Cardiac muscle cell (in vitro differentiated cells and primary cell): ENCODE data around the gene SCAMP5. TPM values are rescaled to one million over a fixed set of nuclear protein-coding genes. Genes with fewer than 3 reads are reported as not detected.

ENCODE experiments used
- DNase-seq, 2 donors: peaks; one replicate each; pipeline versions ENCODE4 v3.0.0 to v3.0.0-alpha.2; 2010 to 2017; ENCODE audit warnings: low read depth in 1 of 2, low spot score in 1 of 2
- H3K27ac ChIP-seq: fragments of 200-600 bp; sonication (generic); 2 replicates; pipeline ENCODE4 v1.5.1; 2016
- H3K27me3 ChIP-seq: fragments of 200-600 bp; sonication (generic); 2 replicates; pipeline ENCODE4 v1.6.0; 2016; ENCODE audit warnings: control low read depth
- H3K36me3 ChIP-seq: fragments of 200-600 bp; sonication (generic); 2 replicates; pipeline ENCODE4 v1.5.1; 2016; ENCODE audit warnings: control low read depth
- H3K4me1 ChIP-seq: fragments of 200-600 bp; sonication (generic); 2 replicates; pipeline ENCODE4 v1.8.1; 2017; ENCODE audit warnings: low read depth, mild to moderate bottlenecking, mixed run types
- H3K4me3 ChIP-seq: fragments of 200-600 bp; sonication (generic); 2 replicates; pipeline ENCODE4 v1.5.1; 2016; ENCODE audit warnings: mild to moderate bottlenecking
- H3K9me3 ChIP-seq: fragments of 200-600 bp; sonication (generic); 2 replicates; pipeline ENCODE4 v1.5.1; 2017; ENCODE audit warnings: low read depth, mild to moderate bottlenecking, control low read depth
- polyA plus RNA-seq: library from polyadenylated mRNA; unstranded; fragments of >200 nt; fragmentation: Nextera tagmentation; extraction: Ambion mirVana; gene quantifications from 2 replicates; pipeline ENCODE4 v1.2.1, GENCODE V29; 2016
- total RNA-seq: library from RNA; depleted of rRNA; stranded (reverse); fragments of >200 nt; gene quantifications from 2 replicates; pipeline ENCODE4 v1.2.3, GENCODE V29; 2016
- TF ChIP-seq, protein P1 (sequence below): IDR thresholded peaks from 2 replicates; pipeline ENCODE4 v1.5.1; 2012; ENCODE audit warnings: low read depth, mild to moderate bottlenecking, low read length

The SCAMP5 gene
- total and polyA plus RNA-seq, 2 experiments from 2014 or later: 3.3 to 5.8 TPM

DNA sequence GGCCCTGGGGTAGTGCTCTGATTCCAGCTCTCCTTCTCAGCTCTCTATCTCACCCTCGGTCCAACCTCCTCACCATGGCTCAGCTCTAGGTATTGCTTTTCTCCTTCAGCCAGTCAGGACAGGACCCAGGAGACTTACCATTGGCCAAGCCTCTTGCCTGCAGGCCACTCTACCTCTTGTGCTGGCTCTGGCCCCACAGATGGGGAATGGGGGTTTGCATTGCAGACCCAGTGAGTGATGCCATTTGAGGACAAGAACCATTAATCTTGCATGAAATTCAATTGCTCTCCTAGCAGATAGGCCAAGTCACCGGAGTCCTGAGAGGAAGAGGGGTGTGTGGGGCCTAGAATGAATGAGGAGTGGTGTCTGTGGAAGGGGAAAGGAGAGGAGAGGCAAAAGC, 32.7 kb upstream of the SCAMP5 start:
- Histone ChIP-seq H3K4me3 (no peak overlapping the region), H3K4me1 (peaks cover 4% of the 10 kb centered on the region), H3K27ac (no peak overlapping the region), H3K27me3 (peaks cover 33% of the 10 kb centered on the region), H3K9me3 (no peaks in the 10 kb centered on the region), H3K36me3 (no peaks in the 10 kb centered on the region)
- TF ChIP-seq, protein P1, sequence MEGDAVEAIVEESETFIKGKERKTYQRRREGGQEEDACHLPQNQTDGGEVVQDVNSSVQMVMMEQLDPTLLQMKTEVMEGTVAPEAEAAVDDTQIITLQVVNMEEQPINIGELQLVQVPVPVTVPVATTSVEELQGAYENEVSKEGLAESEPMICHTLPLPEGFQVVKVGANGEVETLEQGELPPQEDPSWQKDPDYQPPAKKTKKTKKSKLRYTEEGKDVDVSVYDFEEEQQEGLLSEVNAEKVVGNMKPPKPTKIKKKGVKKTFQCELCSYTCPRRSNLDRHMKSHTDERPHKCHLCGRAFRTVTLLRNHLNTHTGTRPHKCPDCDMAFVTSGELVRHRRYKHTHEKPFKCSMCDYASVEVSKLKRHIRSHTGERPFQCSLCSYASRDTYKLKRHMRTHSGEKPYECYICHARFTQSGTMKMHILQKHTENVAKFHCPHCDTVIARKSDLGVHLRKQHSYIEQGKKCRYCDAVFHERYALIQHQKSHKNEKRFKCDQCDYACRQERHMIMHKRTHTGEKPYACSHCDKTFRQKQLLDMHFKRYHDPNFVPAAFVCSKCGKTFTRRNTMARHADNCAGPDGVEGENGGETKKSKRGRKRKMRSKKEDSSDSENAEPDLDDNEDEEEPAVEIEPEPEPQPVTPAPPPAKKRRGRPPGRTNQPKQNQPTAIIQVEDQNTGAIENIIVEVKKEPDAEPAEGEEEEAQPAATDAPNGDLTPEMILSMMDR: no peak
- no peak for DNase-seq

DNA sequence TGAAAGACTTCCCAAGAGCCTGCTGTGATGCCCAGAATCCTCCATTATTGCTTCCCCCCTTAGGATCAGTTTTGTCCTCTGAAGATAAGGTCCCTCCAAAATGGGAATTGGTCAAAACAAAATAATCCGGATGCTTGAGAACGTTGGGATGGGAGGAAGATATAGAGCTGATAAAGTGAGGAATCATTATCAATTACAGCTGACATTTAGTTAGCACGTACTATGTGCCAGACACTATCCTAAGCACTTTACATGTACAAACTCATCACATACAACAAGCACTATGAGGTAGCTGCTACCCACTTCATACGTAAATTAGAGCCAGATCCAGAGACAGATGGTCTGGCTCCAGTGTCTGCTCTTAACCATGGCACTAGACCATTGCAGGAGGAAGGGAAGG, 32.1 kb upstream of the SCAMP5 start:
- no peak for DNase-seq
- Histone ChIP-seq H3K36me3 (no peaks in the 10 kb centered on the region), H3K27ac (no peak overlapping the region), H3K4me3 (no peak overlapping the region), H3K4me1 (peaks cover 1% of the 10 kb centered on the region), H3K9me3 (no peaks in the 10 kb centered on the region), H3K27me3 (peaks cover 28% of the 10 kb centered on the region)
- TF ChIP-seq, protein P1: no peak

- peak in 1 of 2 donors; percentile 51 for DNase-seq
- no peak overlapping the region for H3K27ac ChIP-seq
Measured at GRCh38 chr15:74964794-74965193, 30.6 kb upstream of the SCAMP5 start.

GRCh38 chr15:74967670-74968069, 27.7 kb upstream of the SCAMP5 start:
- Histone ChIP-seq H3K27me3 (no peaks in the 10 kb centered on the region), H3K36me3 (no peaks in the 10 kb centered on the region), H3K4me1 (no peaks in the 10 kb centered on the region), H3K4me3 (no peak overlapping the region), H3K27ac (no peak overlapping the region), H3K9me3 (no peaks in the 10 kb centered on the region)
- DNase-seq: no peak
- TF ChIP-seq, protein P1: no peak

More at GRCh38 chr15:74964794-74965193, 30.6 kb upstream of the SCAMP5 start:
- H3K4me1 ChIP-seq: no peaks in the 10 kb centered on the region
- H3K4me3 ChIP-seq: no peak overlapping the region
- peaks cover 12% of the 10 kb centered on the region for H3K27me3 ChIP-seq
- no peaks in the 10 kb centered on the region for H3K9me3 ChIP-seq
- TF ChIP-seq, protein P1: no peak
- no peaks in the 10 kb centered on the region for H3K36me3 ChIP-seq

- H3K27ac ChIP-seq: no peak overlapping the region
- H3K27me3 ChIP-seq: no peaks in the 10 kb centered on the region
- no peaks in the 10 kb centered on the region for H3K4me1 ChIP-seq
- no peaks in the 10 kb centered on the region for H3K9me3 ChIP-seq
- H3K36me3 ChIP-seq: no peaks in the 10 kb centered on the region
- DNase-seq: no peak
- TF ChIP-seq, protein P1: no peak
- no peak overlapping the region for H3K4me3 ChIP-seq
Measured at GRCh38 chr15:74976159-74976558, 19.2 kb upstream of the SCAMP5 start.

DNA sequence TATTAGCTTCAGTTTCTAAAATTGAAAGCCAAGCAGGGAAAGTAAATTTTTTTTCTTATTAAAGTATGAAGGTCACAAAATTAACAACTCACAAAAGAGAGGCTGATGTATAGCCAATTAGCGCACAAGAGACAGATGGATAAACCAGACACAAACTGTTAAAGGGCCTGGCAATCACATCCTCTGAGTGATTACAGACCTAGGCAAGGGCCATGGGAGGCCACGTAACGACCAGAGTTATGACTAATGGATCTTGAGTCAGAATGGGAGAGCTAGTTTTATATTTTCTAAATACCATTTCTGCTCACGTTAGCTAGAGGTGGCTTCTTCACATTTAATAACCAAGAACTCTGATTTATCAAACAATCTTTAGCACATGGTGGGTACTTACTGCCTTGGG, 17.8 kb upstream of the SCAMP5 start:
- Histone ChIP-seq H3K27ac (no peak overlapping the region), H3K4me1 (no peaks in the 10 kb centered on the region), H3K36me3 (no peaks in the 10 kb centered on the region), H3K4me3 (no peak overlapping the region), H3K9me3 (no peaks in the 10 kb centered on the region), H3K27me3 (no peaks in the 10 kb centered on the region)
- no peak for DNase-seq
- TF ChIP-seq, protein P1: no peak
